Stimulated activated CD8-positive, alpha-beta memory T cell treated with anti-CD3 and anti-CD28 coated beads, Interleukin-12 subunit alpha, Interleukin-12 subunit beta, amount 100 ng/mL, for 1 hour (primary cell): ENCODE measurements around the gene WWOX.

Experiments used
- DNase-seq: peaks from one replicate; pipeline ENCODE4 v3.0.0-alpha.2; 2020; ENCODE audit warnings: low read depth

Gene WWOX

DNA sequence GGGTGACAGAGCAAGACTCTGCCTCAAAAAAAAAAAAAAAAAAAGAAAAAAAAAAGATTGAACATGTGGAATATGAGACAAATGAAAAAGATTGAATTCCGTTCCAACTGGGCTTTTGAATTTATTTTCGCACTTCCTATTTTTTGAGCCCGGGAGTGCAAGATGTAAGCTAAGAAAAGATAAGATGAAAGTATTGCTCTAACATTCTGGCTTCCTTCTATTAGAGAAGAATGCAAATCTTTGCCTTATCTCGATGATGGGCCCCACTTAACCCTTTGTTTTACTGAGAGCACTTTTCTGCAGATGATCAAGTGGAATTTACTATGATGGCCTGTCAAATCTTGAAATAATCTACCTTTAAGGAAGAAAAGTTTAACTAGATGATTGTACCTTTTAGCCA lies 96.3 kb downstream of the WWOX start:
- DNase-seq, result no peak

DNA sequence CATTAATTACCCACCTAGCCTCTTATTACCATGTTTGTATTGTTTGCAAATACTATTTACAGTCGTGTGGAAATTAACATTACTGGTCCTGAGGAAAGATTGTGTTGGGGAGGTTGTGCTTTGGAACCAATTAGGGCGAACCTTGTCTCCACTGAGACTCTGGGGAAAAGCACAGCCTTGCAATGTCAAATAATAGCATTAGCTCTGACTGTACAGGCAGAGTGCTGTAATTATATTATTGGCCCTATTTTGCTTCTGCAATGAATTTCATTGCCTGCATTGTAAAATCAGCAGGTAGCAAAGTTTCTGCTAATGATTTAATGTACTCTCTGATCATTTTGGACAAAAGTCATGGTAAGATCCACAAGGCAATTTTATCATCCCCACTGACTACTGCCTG lies 97.0 kb downstream of the WWOX start:
- DNase-seq, result no peak

DNA sequence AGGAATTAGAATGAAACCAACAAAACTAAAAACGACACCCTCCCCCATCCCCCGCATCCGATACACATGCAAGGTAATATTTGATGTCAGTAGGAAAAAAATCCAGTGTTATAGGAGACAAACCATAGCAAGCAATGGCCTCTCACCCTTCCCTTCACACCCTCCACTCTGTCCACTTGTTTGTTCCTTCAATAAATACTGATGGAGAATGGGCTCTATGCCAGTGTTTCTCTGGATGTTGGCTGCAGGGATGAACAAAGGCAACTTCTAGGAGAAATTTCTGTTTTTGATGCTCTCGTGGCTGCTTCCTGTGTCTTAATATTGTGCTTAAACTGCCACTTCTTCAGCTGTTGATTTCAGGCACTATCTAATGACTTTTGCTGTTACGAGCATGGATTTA lies 98.8 kb downstream of the WWOX start:
- no peak for DNase-seq

DNA sequence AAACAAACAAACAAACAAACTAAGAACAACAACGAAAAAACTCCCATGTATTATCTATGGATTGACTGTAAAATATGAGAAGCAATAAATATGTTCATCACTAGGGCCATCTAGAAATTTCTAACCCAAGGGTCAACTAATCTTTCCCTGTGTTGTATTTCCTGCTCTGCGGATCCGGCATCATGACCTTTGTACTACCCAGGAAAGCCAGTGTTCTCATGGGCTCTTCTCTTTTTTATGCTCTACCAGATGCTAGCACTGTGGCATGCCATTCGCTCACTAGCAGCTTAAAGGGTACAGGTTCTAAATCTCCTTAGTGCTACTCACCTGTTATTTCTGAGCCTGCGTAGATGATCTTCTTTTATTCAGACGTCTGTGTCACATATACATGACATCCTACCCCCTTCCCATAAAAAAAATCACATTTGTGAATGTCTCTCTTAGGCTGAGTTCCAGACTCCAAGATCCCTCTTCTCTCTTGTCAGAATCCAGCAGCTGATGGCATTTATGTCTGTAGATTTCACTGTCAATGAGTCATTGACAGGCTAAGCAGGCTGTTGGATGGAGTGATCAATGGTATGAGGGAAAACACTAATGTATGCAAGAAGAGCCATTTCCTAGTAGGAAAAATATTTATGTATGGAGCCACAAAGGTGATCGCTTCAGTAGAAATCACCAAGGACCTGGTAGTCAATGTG lies 100.0 kb downstream of the WWOX start:
- DNase-seq, result no peak

DNA sequence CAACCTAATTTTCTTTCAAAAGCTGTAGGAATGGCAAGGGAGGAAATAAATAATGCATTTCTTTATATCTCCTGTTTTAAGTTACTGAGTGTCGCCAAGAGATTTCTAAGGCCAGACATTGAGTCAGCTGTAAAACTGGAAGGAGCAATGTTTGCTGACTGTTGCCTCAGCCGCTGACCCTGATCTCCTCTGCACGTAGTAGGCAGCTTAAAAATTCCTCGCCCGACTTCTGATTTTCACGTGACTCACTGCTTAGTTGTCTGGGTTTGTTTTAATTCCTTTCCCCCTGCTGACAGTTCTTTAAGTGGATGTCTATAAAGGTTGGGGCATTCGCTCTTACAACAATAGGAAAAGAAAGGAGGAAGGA lies 100.6 kb downstream of the WWOX start:
- DNase-seq, result no peak

DNA sequence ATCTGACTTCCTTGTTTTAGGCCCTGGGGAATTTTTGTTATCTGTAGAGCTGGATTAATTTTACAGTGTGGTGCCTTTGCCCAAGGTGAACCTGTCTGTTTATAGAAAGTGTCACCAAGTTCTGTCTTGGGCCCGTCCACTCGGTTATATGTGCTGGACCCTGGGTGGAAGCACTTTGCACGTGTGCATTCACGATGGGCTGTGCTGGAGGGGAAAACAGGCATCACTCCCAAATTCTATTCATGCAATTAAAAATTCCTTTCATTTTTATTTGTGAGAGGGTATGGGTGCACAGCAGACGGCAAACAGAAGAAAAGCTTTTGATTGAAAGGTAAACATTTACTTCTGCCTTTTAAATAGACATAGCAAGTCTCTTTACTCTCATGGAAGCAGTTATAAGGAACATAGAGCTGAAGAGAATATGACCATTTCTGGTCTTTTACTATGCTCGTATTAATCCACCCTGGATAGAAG lies 101.2 kb downstream of the WWOX start:
- DNase-seq, result no peak

DNA sequence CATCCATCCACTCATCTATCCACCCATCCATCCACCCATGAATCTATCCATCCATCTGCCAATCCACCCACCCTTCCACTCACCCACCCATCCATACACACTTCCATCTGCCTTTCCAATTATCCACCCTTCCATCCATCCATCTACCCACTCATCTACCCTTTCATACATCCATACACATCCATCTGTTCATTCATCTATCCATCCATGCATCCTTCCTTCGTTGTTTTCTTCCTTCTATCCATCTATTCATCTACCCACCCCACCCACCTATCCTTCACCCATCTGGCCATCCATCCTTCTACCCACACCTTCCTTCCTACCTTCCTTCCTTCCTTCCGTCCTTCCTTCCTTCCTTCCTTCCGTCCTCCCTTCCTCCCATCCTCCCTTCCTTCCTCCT lies 106.1 kb downstream of the WWOX start:
- no peak for DNase-seq

DNA sequence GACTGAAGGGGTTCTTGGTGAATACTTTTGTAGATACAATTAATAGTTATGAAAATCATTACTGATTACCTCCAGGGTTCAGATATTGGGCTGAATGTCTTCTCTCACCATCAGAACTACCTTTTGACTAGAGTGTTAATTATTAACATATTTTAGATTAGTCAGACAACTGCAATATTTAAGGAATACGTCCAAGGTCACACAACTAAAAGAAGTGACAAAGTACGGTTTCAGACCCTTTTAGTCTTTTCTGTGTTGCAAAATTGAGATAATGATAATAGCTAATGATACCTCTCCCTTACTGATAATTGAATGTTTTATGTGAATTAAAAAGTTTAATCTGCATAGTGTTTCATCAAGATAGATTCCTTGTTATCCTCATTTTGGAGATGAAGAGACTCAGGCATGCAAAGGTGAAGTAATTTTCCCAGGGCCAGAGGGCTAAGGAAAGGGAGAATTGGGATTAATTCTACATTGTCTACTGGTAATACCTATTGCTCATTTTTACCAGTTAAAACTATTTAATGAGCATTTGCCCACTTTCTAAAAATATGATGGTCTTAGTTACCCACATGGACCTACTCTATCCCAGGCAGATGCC lies 107.3 kb downstream of the WWOX start:
- DNase-seq, result no peak

DNA sequence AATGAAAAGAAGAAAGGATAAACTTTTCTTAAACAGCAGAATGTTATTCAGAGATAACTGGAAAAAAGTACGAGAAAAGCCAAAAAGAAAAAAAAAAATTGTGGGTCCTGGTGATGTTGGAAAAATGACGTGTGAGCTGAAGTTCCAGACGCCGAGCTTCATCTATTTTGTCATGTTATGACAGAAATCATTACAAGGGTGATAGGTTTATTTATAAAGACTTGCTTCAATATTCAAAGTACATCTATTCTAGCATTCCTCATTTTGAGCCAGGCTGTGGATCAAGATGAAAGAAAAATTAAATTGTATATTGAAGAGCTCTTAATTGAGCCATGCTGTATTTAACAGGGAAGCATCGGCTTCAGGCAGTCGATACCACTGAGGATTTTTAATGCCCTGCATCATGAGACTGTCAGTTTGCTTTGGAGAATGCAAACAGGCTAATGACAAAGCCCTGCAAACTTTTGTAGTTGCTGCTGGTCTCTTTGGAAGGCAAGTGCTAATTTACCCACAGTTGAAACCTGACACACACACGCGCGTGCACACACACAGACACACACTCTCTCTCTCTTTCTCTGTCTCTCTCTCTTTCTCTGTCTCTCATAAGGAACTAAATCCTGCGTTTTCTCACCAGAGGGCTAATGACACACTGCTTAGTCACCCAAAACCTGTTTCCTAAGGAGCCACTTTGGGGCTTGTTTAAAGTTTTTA lies 110.7 kb downstream of the WWOX start:
- DNase-seq, result no peak

DNA sequence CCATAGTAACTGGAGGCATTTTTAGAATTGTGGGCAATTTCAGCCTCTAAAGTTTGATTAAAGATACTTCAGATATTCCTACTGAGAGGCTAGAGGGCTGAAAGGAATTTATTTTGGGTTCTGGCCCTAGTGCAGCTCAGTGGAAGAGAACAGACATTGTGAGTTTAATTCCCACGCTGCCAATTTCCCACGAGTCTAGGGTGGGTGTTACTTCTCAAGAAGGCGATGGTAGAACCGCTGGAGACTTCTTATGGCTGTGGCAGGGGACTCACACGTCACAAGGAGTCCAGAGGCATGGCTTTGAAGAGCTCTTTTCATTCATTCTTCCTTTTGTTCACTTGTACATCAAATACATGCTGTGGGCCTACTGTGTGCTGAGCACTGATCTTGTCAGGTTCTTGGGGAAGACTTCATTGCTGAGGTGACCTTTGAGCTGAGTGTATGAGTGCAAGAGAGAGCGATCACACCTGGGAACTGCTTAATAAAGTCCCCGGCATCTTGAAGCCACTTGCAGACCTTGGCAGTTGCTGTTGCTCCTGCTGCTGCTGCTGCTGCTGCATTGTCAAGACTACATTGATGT lies 111.7 kb downstream of the WWOX start:
- no peak for DNase-seq

DNA sequence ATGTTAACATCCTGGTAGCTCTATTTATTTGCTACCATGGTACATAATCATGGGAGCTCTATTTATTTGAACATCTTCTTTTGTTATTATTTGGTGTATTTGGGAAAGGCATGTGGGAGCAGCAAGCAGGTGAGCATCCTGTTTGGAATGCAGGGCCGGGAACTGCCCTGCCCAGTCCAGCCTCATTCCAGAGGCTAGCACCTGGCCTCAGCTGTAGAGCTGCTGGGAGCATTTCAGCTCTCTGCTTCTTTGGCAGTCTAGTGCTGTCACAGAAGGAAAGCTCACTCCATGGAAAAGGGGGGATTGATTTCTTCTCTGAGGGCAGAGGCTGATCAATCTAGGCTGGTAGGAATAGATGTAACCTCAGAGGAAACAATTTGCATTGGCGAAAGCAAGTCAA lies 112.5 kb downstream of the WWOX start:
- no peak for DNase-seq

DNA sequence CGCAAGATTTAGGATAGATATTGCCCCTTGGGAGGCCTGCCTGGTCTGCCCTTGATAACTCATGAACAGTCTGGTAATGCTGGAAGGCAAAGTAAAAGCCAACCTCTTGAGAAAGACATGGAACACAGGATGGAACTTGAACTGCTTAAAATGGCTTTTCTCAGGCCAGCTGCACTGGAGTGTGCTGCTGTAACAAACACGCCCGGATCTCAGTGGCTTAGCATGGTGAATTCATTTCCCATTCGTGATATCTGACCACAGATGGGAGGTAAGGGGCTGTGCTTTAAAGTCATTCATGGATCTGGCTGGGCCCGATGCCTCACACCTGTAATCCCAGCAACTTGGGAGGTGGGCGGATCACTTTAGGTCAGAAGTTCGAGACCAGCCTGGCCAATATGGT lies 113.2 kb downstream of the WWOX start:
- no peak for DNase-seq

DNA sequence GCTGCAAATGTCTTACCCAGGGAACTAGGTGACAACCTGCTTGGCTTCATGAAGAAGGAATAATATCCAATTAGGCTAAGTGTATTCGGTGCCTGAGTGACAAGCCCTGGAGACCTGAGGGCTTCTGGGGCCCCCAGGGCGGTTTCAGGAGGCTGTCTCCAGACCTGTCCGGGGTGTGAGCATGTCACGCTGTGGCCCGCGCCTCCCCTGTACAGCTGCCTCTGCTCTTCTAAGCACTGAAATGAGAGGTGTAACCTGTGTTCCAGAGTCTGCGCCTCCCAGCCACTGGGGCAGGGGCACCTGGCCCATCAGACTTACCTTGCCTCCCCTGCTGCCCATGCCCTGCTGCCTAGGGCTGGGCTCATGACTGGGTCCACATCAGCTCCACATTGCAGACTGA lies 114.3 kb downstream of the WWOX start:
- DNase-seq, result no peak

DNA sequence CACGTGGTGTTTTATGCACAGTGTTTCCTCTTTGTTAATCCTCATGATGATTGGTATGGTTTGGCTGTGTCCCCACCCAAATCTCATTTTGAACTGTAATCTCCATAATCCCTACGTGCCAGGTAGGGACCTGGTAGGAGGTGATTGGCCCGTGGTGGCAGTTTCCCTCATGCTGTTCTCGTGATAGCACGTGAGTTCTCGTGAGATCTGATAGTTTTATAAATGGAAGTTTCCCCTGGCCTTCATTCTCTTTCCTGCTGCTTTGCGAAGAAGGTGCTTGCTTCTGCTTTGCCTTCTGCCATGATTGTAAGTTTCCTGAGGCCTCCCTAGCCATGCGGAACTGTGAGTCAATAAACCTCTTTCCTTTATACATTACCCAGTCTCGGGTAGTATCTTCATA lies 115.8 kb downstream of the WWOX start:
- no peak for DNase-seq

DNA sequence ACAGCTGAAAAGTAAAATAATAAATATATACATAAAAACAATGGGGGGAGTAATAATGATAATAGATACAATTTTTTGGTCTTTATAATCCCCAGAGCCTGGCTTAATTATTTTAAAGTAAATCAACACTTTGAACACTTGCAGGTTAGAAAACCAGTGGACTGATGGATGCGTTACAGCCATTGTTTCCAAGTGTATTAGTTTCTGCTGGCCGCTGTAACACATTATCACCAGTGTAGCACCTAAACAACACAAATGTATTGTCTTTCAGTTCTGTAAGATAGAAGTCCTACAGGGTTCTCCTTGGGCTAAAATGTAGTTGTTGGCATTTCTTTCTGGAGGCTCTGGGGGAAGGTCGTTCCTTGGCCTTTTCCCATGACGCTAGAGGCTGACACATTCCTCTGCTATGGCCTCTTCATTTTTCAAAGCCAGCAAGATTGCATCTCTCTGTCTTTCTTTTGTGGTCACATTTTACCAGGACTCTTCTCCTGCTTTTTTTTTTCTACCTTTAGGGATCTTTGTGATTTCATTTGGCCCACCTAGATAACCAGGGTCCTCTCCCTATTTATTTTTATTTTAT lies 116.8 kb downstream of the WWOX start:
- no peak for DNase-seq

DNA sequence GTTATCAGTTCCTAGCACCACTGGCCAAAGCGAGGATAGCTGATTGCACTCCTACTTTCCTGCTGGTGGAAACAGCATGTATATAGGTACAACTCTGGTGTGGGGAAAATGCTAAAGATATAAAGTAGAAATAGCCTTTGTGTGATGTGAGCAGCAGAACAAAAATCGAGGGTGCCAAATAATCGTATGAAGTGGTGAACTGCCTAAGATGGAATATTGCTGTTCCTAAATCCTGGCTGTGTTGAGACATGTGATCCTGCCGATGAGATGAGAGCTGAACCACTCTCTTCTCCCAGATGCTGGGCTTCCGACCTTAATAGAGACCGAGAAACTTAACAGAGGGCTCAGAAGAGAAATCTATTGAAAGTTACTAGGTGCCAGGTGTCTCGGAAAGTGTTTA lies 117.8 kb downstream of the WWOX start:
- DNase-seq, result no peak

DNA sequence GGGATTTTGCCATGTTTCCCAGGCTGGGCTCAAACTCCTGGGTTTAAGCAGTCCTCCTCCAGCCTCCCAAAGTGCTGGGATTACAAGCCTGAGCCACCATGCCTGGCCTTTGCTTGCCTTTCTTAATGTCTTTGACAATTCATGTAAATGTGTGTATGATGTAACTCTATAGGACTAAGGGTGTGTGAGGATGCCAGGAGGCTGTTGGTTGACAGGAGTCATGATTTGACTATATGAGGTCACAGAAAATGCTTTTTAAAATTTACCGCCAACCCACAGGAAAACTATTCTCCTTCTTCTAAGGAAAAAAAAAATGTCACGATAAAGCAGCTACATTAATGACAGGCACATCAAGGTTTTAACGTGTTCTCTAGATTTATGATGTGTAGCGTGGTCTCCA lies 118.8 kb downstream of the WWOX start:
- no peak for DNase-seq

DNA sequence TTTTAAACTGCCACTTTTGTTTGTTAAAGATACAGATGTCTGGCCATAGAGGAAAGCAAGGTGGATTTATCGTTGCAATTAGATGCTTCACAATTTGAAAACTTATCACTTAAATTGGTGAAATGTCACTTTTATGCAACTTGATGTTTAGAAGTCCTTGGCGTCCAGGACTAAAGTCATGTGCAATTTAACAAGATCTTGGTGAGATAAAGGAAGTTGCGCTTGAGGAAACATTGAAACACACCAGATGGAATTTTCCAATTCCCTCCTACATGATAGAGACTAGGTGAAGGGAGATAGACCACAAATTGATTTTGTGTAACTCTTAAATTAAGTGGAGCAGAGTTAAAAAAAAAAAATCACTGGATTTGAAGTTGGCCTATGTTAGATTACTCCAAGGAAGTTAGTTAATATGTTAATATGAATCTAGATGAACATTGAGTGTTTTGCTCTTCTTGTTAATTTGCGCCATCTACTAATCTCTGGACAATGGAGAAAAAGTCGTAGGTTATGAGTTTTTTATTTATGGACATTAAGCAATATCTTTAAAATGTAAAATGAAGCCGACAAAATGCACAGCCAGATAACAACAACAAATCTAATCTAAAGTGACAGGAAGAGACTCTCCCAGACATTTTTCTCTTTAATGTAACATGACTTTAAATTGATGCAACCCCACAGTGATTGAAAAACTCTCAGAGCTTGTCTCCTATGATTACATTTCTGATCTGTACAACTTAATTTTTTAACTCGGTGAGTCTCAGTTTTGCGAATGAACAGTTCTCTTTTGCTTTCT lies 119.6 kb downstream of the WWOX start:
- no peak for DNase-seq

DNA sequence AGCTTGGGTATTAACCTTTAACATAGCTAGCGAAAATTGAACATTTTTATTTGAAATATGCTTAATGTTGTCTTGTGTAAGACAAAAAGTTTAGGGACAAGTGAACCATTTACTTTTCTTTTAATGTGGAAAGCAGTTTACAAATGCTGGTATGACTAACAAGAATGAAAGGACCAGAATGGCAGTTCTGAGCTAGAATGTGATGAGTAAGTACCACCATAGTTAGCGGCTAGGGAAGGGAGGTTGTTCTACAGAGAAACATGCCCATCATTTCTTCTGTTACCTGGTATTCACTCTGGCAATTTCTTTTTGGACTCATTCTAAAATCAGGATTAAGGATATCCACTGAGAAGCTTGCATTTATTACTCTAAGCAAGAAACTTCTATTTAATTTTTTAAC lies 121.1 kb downstream of the WWOX start:
- no peak for DNase-seq

DNA sequence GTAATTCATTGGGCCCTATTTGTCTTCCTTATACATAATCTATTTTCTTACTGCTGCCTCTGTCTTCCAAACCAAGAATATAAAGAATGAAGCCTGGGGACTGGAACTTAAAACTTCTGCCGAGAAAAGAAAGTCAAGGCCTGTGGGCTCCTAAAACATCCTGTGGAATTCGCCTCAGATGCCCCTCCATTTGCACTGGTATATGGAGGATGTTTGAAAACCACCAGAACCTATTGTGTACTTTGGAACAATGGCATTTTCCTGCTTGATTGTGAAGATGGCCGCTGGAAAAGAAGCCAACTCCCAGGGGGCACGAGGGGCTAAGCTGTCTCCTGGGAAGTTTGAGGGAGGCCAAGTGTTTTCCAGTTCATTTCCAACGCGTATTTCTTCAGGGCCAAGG lies 122.4 kb downstream of the WWOX start:
- no peak for DNase-seq

DNA sequence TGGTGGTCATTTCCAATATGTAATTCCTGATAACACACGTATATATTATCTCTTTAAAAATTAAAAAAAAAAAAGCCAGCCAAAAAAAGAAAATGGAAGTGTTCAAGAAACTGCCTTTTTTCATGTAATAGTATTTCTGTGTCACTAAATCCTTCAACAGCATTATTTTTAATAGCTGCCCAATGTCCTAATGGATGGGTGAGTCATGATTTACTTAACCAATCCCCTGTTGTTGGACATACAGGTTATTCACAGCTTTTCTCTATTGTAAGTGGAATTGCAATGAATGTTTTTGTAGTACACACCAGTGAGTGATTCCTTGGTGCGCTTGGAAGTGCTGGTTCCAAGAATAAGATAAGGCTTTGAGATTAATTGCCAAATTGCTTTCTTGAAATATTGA lies 124.9 kb downstream of the WWOX start:
- no peak for DNase-seq

DNA sequence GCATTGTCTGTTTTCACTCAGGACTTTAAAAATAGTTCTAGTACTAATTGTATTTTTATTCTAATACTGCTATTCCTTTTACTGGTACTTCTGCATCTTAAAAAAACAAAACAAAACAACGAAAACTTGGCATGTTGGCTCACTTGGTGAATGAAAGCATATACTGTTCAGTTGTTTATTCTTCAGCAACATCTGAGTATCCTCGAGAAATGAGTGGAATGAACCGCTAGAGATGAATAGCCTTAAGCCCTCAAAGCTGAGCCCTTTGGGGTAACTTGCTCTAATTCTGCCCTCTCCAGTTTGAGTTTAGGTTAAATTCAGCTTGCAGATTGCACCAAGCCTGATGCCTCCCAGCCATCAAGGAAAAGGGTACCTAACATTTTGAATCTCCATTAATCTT lies 126.5 kb downstream of the WWOX start:
- DNase-seq, result no peak
